Mucosa of descending colon (tissue), 3 donors: ENCODE data around the gene CABP7. TPM values are rescaled to one million over a fixed set of nuclear protein-coding genes. Genes with fewer than 3 reads are reported as not detected.

Experiments used
- ATAC-seq: fragments of 200-7000 bp; cut with Tn5 transposase; one replicate; pipeline ENCODE4 v1.9.1; 2020; ENCODE audit warnings: mild to moderate bottlenecking, moderate library complexity
- DNase-seq, 3 donors: peaks; one replicate each; pipeline ENCODE4 v3.0.0-alpha.2; 2020
- H3K36me3 ChIP-seq: fragments of 200-600 bp; one replicate; pipeline ENCODE4 v1.8.0; 2021; ENCODE audit warnings: low read depth, mild to moderate bottlenecking
- H3K4me1 ChIP-seq: fragments of 200-600 bp; one replicate; pipeline ENCODE4 v1.8.0; 2021; ENCODE audit warnings: low read depth, mild to moderate bottlenecking
- H3K4me3 ChIP-seq: fragments of 200-600 bp; one replicate; pipeline ENCODE4 v1.8.0; 2021; ENCODE audit warnings: mild to moderate bottlenecking
- H3K9me3 ChIP-seq: fragments of 200-600 bp; one replicate; pipeline ENCODE4 v1.8.0; 2021; ENCODE audit warnings: mild to moderate bottlenecking
- CTCF ChIP-seq: fragments of 200-600 bp; IDR thresholded peaks from one replicate; pipeline ENCODE4 v1.8.0; 2022; ENCODE audit warnings: antibody characterized with exemption, mild to moderate bottlenecking
- intact Hi-C, 2 donors: fragments of 100-400 bp; cut with DNase I in 1 of 2; cut with micrococcal nuclease in 1 of 2; formaldehyde crosslinking; loops; one replicate each; pipeline versions ENCODE4 v1.11.0 to v1.11.1; 2022; cut with DNase I, micrococcal nuclease
- total RNA-seq, 3 donors: library from RNA; stranded (reverse); fragmentation: NEBNext Ultra II Directional in 2 of 3; extraction: Animal tissue kit (Norgen Biotek cat#: 25700) in 2 of 3; gene quantifications; one replicate each; pipeline versions ENCODE4 v1.2.1 to v1.2.4, GENCODE V29; 2021 to 2023
- donor health status: DM: no; HTN: no; CAD: no; lungs with moderate emphysema.
- donor health status: DM: no; HTN: no; CAD: no.
- donor health status: DM: no; HTN: yes; CAD: no.

The CABP7 gene
- total RNA-seq, 3 donors from 2014 or later: 0.19 to 0.41 TPM; not detected in 1

- no peaks in the 10 kb centered on the region for H3K9me3 ChIP-seq
- no peaks in the 10 kb centered on the region for H3K36me3 ChIP-seq
- H3K4me1 ChIP-seq: no peaks in the 10 kb centered on the region
- DNase-seq (no peak), ATAC-seq (no peak)
- intact Hi-C loops: no loop called here
- TF ChIP-seq CTCF: no peak
- H3K4me3 ChIP-seq: no peak overlapping the region
Observed at GRCh38 chr22:29713156-29713727, 6.6 kb upstream of the CABP7 start.

GRCh38 chr22:29715240-29715639 is 4.6 kb upstream of the CABP7 start:
- Histone ChIP-seq H3K36me3 (no peaks in the 10 kb centered on the region), H3K4me3 (no peak overlapping the region), H3K9me3 (no peaks in the 10 kb centered on the region), H3K4me1 (no peaks in the 10 kb centered on the region)
- intact Hi-C loops: no loop called here
- no peak for TF ChIP-seq CTCF
- ATAC-seq (no peak), DNase-seq (no peak)

- intact Hi-C loops: no loop called here
- no peaks in the 10 kb centered on the region for H3K4me1 ChIP-seq
- no peaks in the 10 kb centered on the region for H3K9me3 ChIP-seq
- ATAC-seq (no peak), DNase-seq (no peak)
- no peak overlapping the region for H3K4me3 ChIP-seq
- TF ChIP-seq CTCF: no peak
- no peaks in the 10 kb centered on the region for H3K36me3 ChIP-seq
Observed at GRCh38 chr22:29715705-29716104, 4.1 kb upstream of the CABP7 start.

- Histone ChIP-seq H3K4me3 (no peak overlapping the region), H3K4me1 (peaks cover 2% of the 10 kb centered on the region), H3K36me3 (no peaks in the 10 kb centered on the region), H3K9me3 (no peaks in the 10 kb centered on the region)
- peak in 2 of 3 donors; percentile 69 to 72 for DNase-seq
- peak; percentile 74 for ATAC-seq
- intact Hi-C loops: no loop called here
- no peak for TF ChIP-seq CTCF
Observed at GRCh38 chr22:29716814-29717545, 2.8 kb upstream of the CABP7 start.

- H3K4me1 ChIP-seq: peaks cover 2% of the 10 kb centered on the region
- intact Hi-C loops: no loop called here
- H3K4me3 ChIP-seq: no peak overlapping the region
- no peaks in the 10 kb centered on the region for H3K36me3 ChIP-seq
- no peak for TF ChIP-seq CTCF
- H3K9me3 ChIP-seq: no peaks in the 10 kb centered on the region
- ATAC-seq (no peak), DNase-seq (no peak)
Observed at GRCh38 chr22:29717789-29718188, 2.0 kb upstream of the CABP7 start.
